IMR-90 (cell line): ENCODE measurements around the gene FRMD4B. TPM values are rescaled to one million over a fixed set of nuclear protein-coding genes. Genes with fewer than 3 reads are reported as not detected.

Experiments
- ATAC-seq: fragments of 200-7000 bp; cut with Tn5 transposase; 2 replicates; pipeline ENCODE4 v1.9.1; 2020; ENCODE audit warnings: low read depth, mild to moderate bottlenecking, moderate library complexity
- BruUV-seq: library from RNA; stranded (reverse); fragments of 400-500 nt; replicated peaks from 2 replicates; lab custom pipeline; 2021; lab: Mats Ljungman, UMichigan
- CTCF ChIA-PET: fragments of 300-600 bp; formaldehyde crosslinking; extraction: SDS; loops from one replicate; lab custom pipeline; 2021; ENCODE audit warnings: antibody characterized with exemption; lab: Yijun Ruan, JAX
- POLR2A ChIA-PET: fragments of 300-600 bp; sonication (Branson Sonifier 250); formaldehyde crosslinking; loops from one replicate; lab custom pipeline; 2022; ENCODE audit warnings: antibody characterized with exemption; ENCODE audit not compliant: unreplicated experiment; lab: Charles Lee
- DNase-seq: peaks from one replicate; pipeline ENCODE4 v3.0.0; 2013
- H2AFZ ChIP-seq: replicated peaks from 2 replicates; pipeline ENCODE3; 2013; ENCODE audit warnings: low read length, mild to moderate bottlenecking; ENCODE audit not compliant: poor library complexity
- H2AK5ac ChIP-seq: 2 replicates; pipeline ENCODE4 v1.6.1; 2013; ENCODE audit warnings: low read depth, low read length, inconsistent platforms
- H2AK9ac ChIP-seq: replicated peaks from 2 replicates; pipeline ENCODE3; 2013; ENCODE audit warnings: mild to moderate bottlenecking, low read depth, low read length, moderate library complexity; ENCODE audit not compliant: poor library complexity
- H2BK120ac ChIP-seq: 2 replicates; pipeline ENCODE4 v1.6.1; 2013; ENCODE audit warnings: low read depth, low read length, inconsistent platforms
- H2BK15ac ChIP-seq: 3 replicates; pipeline ENCODE4 v1.6.1; 2013; ENCODE audit warnings: low read depth, low read length, inconsistent platforms
- H2BK20ac ChIP-seq: 2 replicates; pipeline ENCODE4 v1.6.1; 2013; ENCODE audit warnings: low read depth, mild to moderate bottlenecking, inconsistent platforms, low read length, moderate library complexity
- H2BK5ac ChIP-seq: 2 replicates; pipeline ENCODE4 v1.6.1; 2013; ENCODE audit warnings: mild to moderate bottlenecking, low read depth, low read length, inconsistent platforms; ENCODE audit not compliant: poor library complexity, severe bottlenecking
- H3K14ac ChIP-seq: replicated peaks from 2 replicates; pipeline ENCODE4 v1.6.1; 2013; ENCODE audit warnings: low read depth, low read length, inconsistent platforms
- H3K18ac ChIP-seq: 2 replicates; pipeline ENCODE4 v1.6.1; 2013; ENCODE audit warnings: low read depth, low read length, control low read depth
- H3K23ac ChIP-seq: 2 replicates; pipeline ENCODE4 v1.6.1; 2013; ENCODE audit warnings: low read depth, low read length, inconsistent platforms
- H3K27ac ChIP-seq: 2 replicates; pipeline ENCODE4 v1.5.1; 2013; ENCODE audit warnings: mild to moderate bottlenecking, control low read depth, low read length; ENCODE audit not compliant: insufficient read depth
- H3K27me3 ChIP-seq: 2 replicates; pipeline ENCODE4 v1.6.1; 2013; ENCODE audit warnings: low read length; ENCODE audit not compliant: control insufficient read depth, insufficient read depth
- H3K36me3 ChIP-seq: 2 replicates; pipeline ENCODE4 v1.6.1; 2013; ENCODE audit warnings: low read length, mixed read lengths; ENCODE audit not compliant: control insufficient read depth, insufficient read depth
- H3K4ac ChIP-seq: 2 replicates; pipeline ENCODE4 v1.6.1; 2013; ENCODE audit warnings: low read depth, low read length, inconsistent platforms
- H3K4me1 ChIP-seq: 2 replicates; pipeline ENCODE4 v1.6.1; 2013; ENCODE audit warnings: low read length, mixed read lengths; ENCODE audit not compliant: control insufficient read depth, insufficient read depth
- H3K4me2 ChIP-seq: 2 replicates; pipeline ENCODE4 v1.6.1; 2013; ENCODE audit warnings: low read depth, mild to moderate bottlenecking, control low read depth, low read length, moderate library complexity
- H3K4me3 ChIP-seq: 2 replicates; pipeline ENCODE4 v1.5.1; 2013; ENCODE audit warnings: low read depth, mild to moderate bottlenecking, control low read depth, low read length, moderate library complexity; ENCODE audit not compliant: insufficient read depth
- H3K56ac ChIP-seq: 2 replicates; pipeline ENCODE4 v1.6.1; 2013; ENCODE audit warnings: low read length, inconsistent platforms; ENCODE audit not compliant: insufficient read depth; ENCODE audit errors: extremely low read depth
- H3K79me1 ChIP-seq, 2 experiments: 2 replicates each; pipeline ENCODE4 v1.6.1; 2013; ENCODE audit warnings: low read length in 2 of 2, inconsistent platforms in 1 of 2, low read depth in 1 of 2
- H3K9ac ChIP-seq: 2 replicates; pipeline ENCODE4 v1.6.1; 2013; ENCODE audit warnings: low read depth, low read length, control low read depth
- H3K9me1 ChIP-seq: 2 replicates; pipeline ENCODE4 v1.6.1; 2013; ENCODE audit warnings: low read length, inconsistent platforms; ENCODE audit not compliant: insufficient read depth
- H3K9me3 ChIP-seq: 2 replicates; pipeline ENCODE4 v1.6.1; 2013; ENCODE audit warnings: low read length; ENCODE audit not compliant: control insufficient read depth, insufficient read depth
- H4K20me1 ChIP-seq: 2 replicates; pipeline ENCODE4 v1.6.1; 2013; ENCODE audit warnings: low read length, inconsistent platforms; ENCODE audit not compliant: insufficient read depth
- H4K5ac ChIP-seq: 2 replicates; pipeline ENCODE4 v1.6.1; 2013; ENCODE audit warnings: mild to moderate bottlenecking, low read depth, low read length, control low read depth
- H4K8ac ChIP-seq, 2 experiments: 2 replicates each; pipeline ENCODE4 v1.6.1; 2013; ENCODE audit warnings: low read depth in 2 of 2, low read length in 2 of 2, control low read depth in 1 of 2, inconsistent platforms in 1 of 2
- H4K91ac ChIP-seq: 2 replicates; pipeline ENCODE4 v1.6.1; 2013; ENCODE audit warnings: low read depth, low read length, inconsistent platforms; ENCODE audit not compliant: insufficient read depth
- BHLHE40 ChIP-seq: fragments of 150-350 bp; IDR thresholded peaks from 2 replicates; pipeline ENCODE4 v1.6.1; 2016; ENCODE audit warnings: mild to moderate bottlenecking, low read depth, low read length
- CTCF ChIP-seq: conservative IDR thresholded peaks from 2 replicates; pipeline ENCODE4 v1.5.1; 2012; ENCODE audit warnings: mild to moderate bottlenecking, low read depth, low read length, improper control_type of control experiment
- ELK1 ChIP-seq: fragments of 150-350 bp; IDR thresholded peaks from 2 replicates; pipeline ENCODE4 v1.6.1; 2016; ENCODE audit warnings: low read depth, mild to moderate bottlenecking, low read length, moderate library complexity, borderline replicate concordance
- MAFK ChIP-seq: IDR thresholded peaks from 2 replicates; pipeline ENCODE4 v1.6.1; 2012; ENCODE audit warnings: low read depth, low read length, improper control_type of control experiment
- MAZ ChIP-seq: IDR thresholded peaks from 2 replicates; pipeline ENCODE4 v1.6.1; 2012; ENCODE audit warnings: low read depth, mild to moderate bottlenecking, low read length, improper control_type of control experiment, moderate library complexity, borderline replicate concordance
- NFE2L2 ChIP-seq: fragments of 150-350 bp; IDR thresholded peaks from 2 replicates; pipeline ENCODE4 v1.6.1; 2016; ENCODE audit warnings: low read depth, mild to moderate bottlenecking, low read length
- POLR2A ChIP-seq: IDR thresholded peaks from 2 replicates; pipeline ENCODE4 v1.6.1; 2012; ENCODE audit warnings: mild to moderate bottlenecking, low read depth, low read length
- WGBS, 2 experiments: methylation state at CpG; one replicate each; pipeline versions ENCODE4 v1.1.5 to v1.1.7; 2013; ENCODE audit warnings: missing lambda C conversion rate in 2 of 2; ENCODE audit not compliant: insufficient read length in 1 of 2; ENCODE audit errors: extremely low coverage in 2 of 2; 5-methylcytosine and 5-hydroxymethylcytosine counted together
- dilution Hi-C: fragments of 300-500 bp; cut with HindIII; formaldehyde crosslinking; loops from one replicate; pipeline ENCODE4 v1.14.3; 2018; ENCODE audit warnings: low sequenced_read_pairs; ENCODE audit not compliant: unreplicated experiment
- in situ Hi-C: fragments of 300-500 bp; cut with MboI; formaldehyde crosslinking; loops from 3 replicates; pipeline ENCODE4 v1.14.3; 2019; ENCODE audit warnings: low sequenced_read_pairs, inconsistent platforms, mixed read lengths
- intact Hi-C: fragments of 100-400 bp; cut with micrococcal nuclease; formaldehyde crosslinking; loops from 2 replicates; pipeline ENCODE4 v1.10.0; 2022
- polyA plus RNA-seq, 3 experiments: library from polyadenylated mRNA; depleted of rRNA; stranded (reverse); fragments of >200 nt; gene quantifications; 2 replicates each; pipeline ENCODE4 v1.2.3, GENCODE V29; 2012; ENCODE audit warnings: low replicate concordance in 1 of 3
- total RNA-seq: library from RNA; depleted of rRNA; stranded (reverse); fragments of >200 nt; gene quantifications from 2 replicates; pipeline ENCODE4 v1.2.3, GENCODE V29; 2012

FRMD4B gene
- total and polyA plus RNA-seq, 2 of the 4 experiments (the other 2 are of a cell fraction): 0.14 to 0.36 TPM

GRCh38 chr3:69354948-69355347 is 30.9 kb downstream of the FRMD4B start:
- Histone ChIP-seq H2AK5ac (no peak overlapping the region), H2BK120ac (no peak overlapping the region), H3K79me1 (no peaks in the 10 kb centered on the region), H3K18ac (no peak overlapping the region), H3K27me3 (no peaks in the 10 kb centered on the region), H3K4me1 (no peaks in the 10 kb centered on the region), H2AK9ac (no peak overlapping the region), H3K4me3 (no peak overlapping the region), H3K23ac (no peak overlapping the region), H3K4ac (no peak overlapping the region), H2BK5ac (no peak overlapping the region), H3K36me3 (no peaks in the 10 kb centered on the region), H2BK20ac (no peak overlapping the region), H3K9me3 (no peaks in the 10 kb centered on the region), H3K27ac (no peak overlapping the region), H3K14ac (no peak overlapping the region), H3K9ac (no peak overlapping the region), H3K4me2 (no peak overlapping the region), H4K91ac (no peak overlapping the region), H2BK15ac (no peak overlapping the region), H3K9me1 (no peaks in the 10 kb centered on the region), H2AFZ (no peak overlapping the region), H4K8ac (no peak overlapping the region), H3K56ac (no peak overlapping the region), H4K20me1 (no peaks in the 10 kb centered on the region), H4K5ac (no peak overlapping the region)
- no TSS peak for BruUV-seq
- dilution Hi-C loops: no loop called here
- no peak for DNase-seq
- intact Hi-C loops: no loop called here
- ChIA-PET POLR2A (interaction anchor here (0.6 kb wide), 1 partner anchor 19 kb away, joined by 6 read pairs; no protein-coding TSS in a partner anchor), CTCF (no interaction called here)
- TF ChIP-seq MAFK: no peak
- no peak for TF ChIP-seq NFE2L2
- no peak for TF ChIP-seq CTCF
- TF ChIP-seq POLR2A: no peak
- TF ChIP-seq BHLHE40: no peak
- TF ChIP-seq MAZ: no peak
- TF ChIP-seq ELK1: no peak
- WGBS, 2 experiments: no CpG with 5 or more reads among the region's 2 CpGs
- in situ Hi-C loops: no loop called here
- no peak for ATAC-seq
